Loucy (cell line): Measurements from ENCODE around the gene TMEM86A.

ENCODE experiments used
- CTCF ChIP-seq: fragments of 200-600 bp; sonication (generic); conservative IDR thresholded peaks from 2 replicates; pipeline ENCODE4 v1.5.1; 2014; ENCODE audit warnings: mild to moderate bottlenecking, antibody characterized with exemption, low read length
- EZH2phosphoT487 ChIP-seq: fragments of 200-600 bp; IDR thresholded peaks from 2 replicates; pipeline ENCODE4 v1.6.1; 2018; ENCODE audit warnings: antibody characterized with exemption, mild to moderate bottlenecking, moderate library complexity, borderline replicate concordance

DNA sequence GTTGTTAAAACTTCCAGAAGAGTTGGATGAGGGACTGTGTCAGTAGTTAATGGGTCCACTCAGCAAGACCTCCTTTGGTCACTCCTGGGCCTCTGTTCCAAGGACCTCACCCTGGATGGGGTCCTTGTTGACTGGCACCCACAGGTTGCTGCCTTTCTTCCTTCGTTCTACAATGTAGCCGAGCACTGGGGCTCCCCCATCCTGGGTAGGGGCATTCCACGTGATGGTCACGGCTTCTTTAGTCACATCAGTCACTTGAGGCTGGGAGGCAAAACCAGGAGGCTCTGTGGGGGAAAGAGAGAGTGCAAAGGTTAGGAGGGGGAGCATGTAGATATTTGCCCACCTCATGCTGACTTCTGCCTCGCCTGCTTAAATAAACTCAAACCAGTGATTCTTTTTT lies 12.0 kb downstream of the TMEM86A start:
- no peak for TF ChIP-seq EZH2phosphoT487
- no peak for TF ChIP-seq CTCF
